HepG2 (cell line): ENCODE data around the gene SYMPK. TPM values are rescaled to one million over a fixed set of nuclear protein-coding genes. Genes with fewer than 3 reads are reported as not detected.

Source experiments
- ATAC-seq: fragments of 200-7000 bp; cut with Tn5 transposase; 3 replicates; pipeline ENCODE4 v1.9.1; 2020; ENCODE audit warnings: mild to moderate bottlenecking, moderate library complexity
- BruUV-seq: library from RNA; stranded (reverse); fragments of 400-500 nt; replicated peaks from 2 replicates; lab custom pipeline; 2021; lab: Mats Ljungman, UMichigan
- CTCF ChIA-PET: fragments of 300-600 bp; formaldehyde crosslinking; extraction: SDS; loops from one replicate; lab custom pipeline; 2021; ENCODE audit warnings: low total read pairs, inconsistent platforms, low intra/inter-chr PET ratio; lab: Yijun Ruan, JAX
- POLR2A ChIA-PET: fragments of 350-600 bp; sonication (Branson Sonifier 250); formaldehyde crosslinking; loops from one replicate; lab custom pipeline; 2020; ENCODE audit warnings: antibody characterized with exemption, inconsistent platforms; lab: Yijun Ruan, JAX
- DNase-seq: peaks from one replicate; pipeline ENCODE4 v3.0.0-alpha.2; 2015; ENCODE audit warnings: low spot score
- FAIRE-seq: peaks from 3 replicates; lab custom pipeline; 2011; peaks lifted over from hg19 to GRCh38; lab: Jason Lieb, UNC
- H2AFZ ChIP-seq: one replicate; pipeline ENCODE4 v1.6.1; 2011; ENCODE audit warnings: low read length, inconsistent platforms
- H3K27ac ChIP-seq: fragments of 300-600 bp; 3 replicates; pipeline ENCODE4 v1.8.0; 2011; ENCODE audit warnings: mixed run types, mild to moderate bottlenecking, mixed read lengths, low read length, inconsistent platforms; ENCODE audit not compliant: insufficient read depth; ENCODE audit errors: extremely low read length
- H3K27me3 ChIP-seq, 2 experiments: fragments of 200-600 bp in 1 of 2; 2 replicates in 1 of 2; 3 replicates in 1 of 2; pipeline versions ENCODE4 v1.6.0 to v1.8.0; 2011; ENCODE audit warnings: low read length in 2 of 2, mild to moderate bottlenecking in 2 of 2, moderate library complexity in 2 of 2, inconsistent platforms in 1 of 2; ENCODE audit not compliant: insufficient read depth in 2 of 2, control insufficient read depth in 1 of 2
- H3K36me3 ChIP-seq, 2 experiments: fragments of 200-600 bp in 1 of 2; replicated peaks in 1 of 2; 2 replicates in 1 of 2; 3 replicates in 1 of 2; pipeline versions ENCODE4 v1.5.1 to v1.8.0; 2011; ENCODE audit warnings: low read length in 2 of 2, inconsistent platforms in 1 of 2; ENCODE audit not compliant: insufficient read depth in 2 of 2, control insufficient read depth in 1 of 2
- H3K4me1 ChIP-seq: 2 replicates; pipeline ENCODE4 v1.5.1; 2012; ENCODE audit warnings: low read length, inconsistent platforms; ENCODE audit not compliant: insufficient read depth
- H3K4me2 ChIP-seq: 2 replicates; pipeline ENCODE4 v1.6.0; 2011; ENCODE audit warnings: low read depth, low read length, inconsistent platforms
- H3K4me3 ChIP-seq, 3 experiments: fragments of 200-600 bp in 1 of 3; sonication (generic), shearing (Covaris generic) in 1 of 3; replicated peaks in 1 of 3; 2 replicates each; pipeline ENCODE4 v1.5.1; 2011 to 2016; ENCODE audit warnings: low read length in 3 of 3, inconsistent platforms in 2 of 3, low read depth in 2 of 3, mild to moderate bottlenecking in 2 of 3, control low read depth in 1 of 3, mixed read lengths in 1 of 3; ENCODE audit not compliant: insufficient read depth in 1 of 3
- H3K79me2 ChIP-seq: one replicate; pipeline ENCODE4 v1.6.1; 2011; ENCODE audit warnings: low read length, inconsistent platforms; ENCODE audit not compliant: insufficient read depth
- H3K9ac ChIP-seq: 2 replicates; pipeline ENCODE4 v1.6.0; 2011; ENCODE audit warnings: mild to moderate bottlenecking, low read depth, low read length, inconsistent platforms; ENCODE audit not compliant: insufficient read depth
- H3K9me3 ChIP-seq: 2 replicates; pipeline ENCODE4 v1.5.1; 2012; ENCODE audit warnings: mild to moderate bottlenecking, low read length
- H4K20me1 ChIP-seq: 2 replicates; pipeline ENCODE4 v1.6.0; 2011; ENCODE audit warnings: inconsistent platforms, mild to moderate bottlenecking, low read length, moderate library complexity; ENCODE audit not compliant: insufficient read depth
- AGO1 ChIP-seq: fragments of 200-400 bp; formaldehyde crosslinking; IDR thresholded peaks from 2 replicates; pipeline ENCODE4 v1.6.1; 2017; ENCODE audit warnings: mild to moderate bottlenecking, low read depth, low read length, moderate library complexity; ENCODE audit not compliant: poor library complexity, severe bottlenecking
- CAMTA2 ChIP-seq: sonication (generic); formaldehyde crosslinking; IDR thresholded peaks from 2 replicates; pipeline ENCODE4 v1.4.0; 2020; ENCODE audit warnings: mild to moderate bottlenecking, missing genetic modification reagents, borderline replicate concordance
- CHD4 ChIP-seq: fragments of 200-600 bp; sonication (generic); IDR thresholded peaks from 2 replicates; pipeline ENCODE4 v1.7.0; 2017; ENCODE audit warnings: mild to moderate bottlenecking, low read length, borderline replicate concordance
- E2F5 ChIP-seq: sonication (generic); formaldehyde crosslinking; conservative IDR thresholded peaks from 2 replicates; pipeline ENCODE4 v1.4.0; 2020; ENCODE audit warnings: missing genetic modification reagents
- HMG20B ChIP-seq: conservative IDR thresholded peaks from 2 replicates; pipeline ENCODE4 v1.6.1; 2016; ENCODE audit warnings: missing genetic modification reagents, missing compliant biosample characterization
- HOXD1 ChIP-seq: sonication (generic); formaldehyde crosslinking; IDR thresholded peaks from 2 replicates; pipeline ENCODE4 v1.5.0; 2020; ENCODE audit warnings: missing genetic modification reagents
- MAFF ChIP-seq: IDR thresholded peaks from 2 replicates; pipeline ENCODE4 v1.6.1; 2011; ENCODE audit warnings: low read depth, low read length, improper control_type of control experiment
- NCOA1 ChIP-seq: sonication (generic); formaldehyde crosslinking; IDR thresholded peaks from 2 replicates; pipeline ENCODE4 v1.9.0; 2021; ENCODE audit warnings: missing genetic modification reagents
- NFKBIZ ChIP-seq: IDR thresholded peaks from 2 replicates; pipeline ENCODE4 v1.6.1; 2018; ENCODE audit warnings: missing genetic modification reagents, missing compliant biosample characterization
- PATZ1 ChIP-seq: sonication (generic); formaldehyde crosslinking; IDR thresholded peaks from 2 replicates; pipeline ENCODE4 v1.4.0; 2020; ENCODE audit warnings: missing genetic modification reagents
- SNAPC5 ChIP-seq: sonication (generic); formaldehyde crosslinking; IDR thresholded peaks from 2 replicates; pipeline ENCODE4 v1.8.1; 2023; ENCODE audit warnings: mild to moderate bottlenecking, missing genetic modification reagents, borderline replicate concordance
- SP1 ChIP-seq, 2 experiments: fragments of 450-650 bp in 1 of 2; sonication (generic) in 1 of 2; formaldehyde crosslinking in 1 of 2; IDR thresholded peaks; 2 replicates each; pipeline versions ENCODE4 v1.4.0 to v1.6.1; 2016 to 2020; ENCODE audit warnings: missing genetic modification reagents in 1 of 2
- YEATS2 ChIP-seq: sonication (generic); formaldehyde crosslinking; IDR thresholded peaks from 2 replicates; pipeline ENCODE4 v1.4.0; 2020; ENCODE audit warnings: missing genetic modification reagents, borderline replicate concordance
- ZNF17 ChIP-seq: sonication (generic); formaldehyde crosslinking; IDR thresholded peaks from 2 replicates; pipeline ENCODE4 v1.5.0; 2020; ENCODE audit warnings: mild to moderate bottlenecking, missing genetic modification reagents
- ZNF512B ChIP-seq: sonication (generic); formaldehyde crosslinking; IDR thresholded peaks from 2 replicates; pipeline ENCODE4 v1.5.1; 2020; ENCODE audit warnings: missing genetic modification reagents, mild to moderate bottlenecking, borderline replicate concordance
- ZUFSP ChIP-seq: sonication (generic); formaldehyde crosslinking; IDR thresholded peaks from 2 replicates; pipeline ENCODE4 v1.9.0; 2021; ENCODE audit warnings: missing genetic modification reagents, mild to moderate bottlenecking, borderline replicate concordance
- WGBS: methylation state at CpG from one replicate; pipeline ENCODE4 v1.1.6; 2017; ENCODE audit warnings: low lambda C conversion rate; 5-methylcytosine and 5-hydroxymethylcytosine counted together
- in situ Hi-C: cut with HindIII; loops from 2 replicates; pipeline ENCODE4 v1.10.0; 2017; ENCODE audit warnings: low pct_unique_long_range_greater_than_20kb; ENCODE audit not compliant: extremely low pct_ligation_motif_present
- intact Hi-C: fragments of 100-400 bp; cut with micrococcal nuclease; formaldehyde crosslinking; loops from one replicate; pipeline ENCODE4 v1.10.0; 2022; ENCODE audit not compliant: unreplicated experiment
- polyA plus RNA-seq, 8 experiments: library from polyadenylated mRNA; depleted of rRNA in 3 of 8; stranded (reverse) in 7 of 8; unstranded in 1 of 8; fragments of >200 nt; fragmentation: Illumina TruSeq in 4 of 8; extraction: Trizol in 4 of 8; gene quantifications; 2 replicates each; pipeline versions ENCODE4 v1.2.1 to v1.2.3, GENCODE V29; 2011 to 2016; ENCODE audit warnings: low read depth in 4 of 8, missing spikeins in 1 of 8, mixed read lengths in 1 of 8; ENCODE audit not compliant: insufficient read depth in 1 of 8
- total RNA-seq, 5 experiments: library from RNA; depleted of rRNA; stranded (reverse); fragments of >200 nt; fragmentation: Illumina TruSeq; extraction: Trizol; gene quantifications; 2 replicates each; pipeline ENCODE4 v1.2.3, GENCODE V29; 2016; ENCODE audit warnings: low read depth in 1 of 5

SYMPK gene
- total and polyA plus RNA-seq, 2 of the 13 experiments (the other 11 are each of a cell fraction or from before 2014, with no cell fraction given), result 21.9 to 55.7 TPM

DNA sequence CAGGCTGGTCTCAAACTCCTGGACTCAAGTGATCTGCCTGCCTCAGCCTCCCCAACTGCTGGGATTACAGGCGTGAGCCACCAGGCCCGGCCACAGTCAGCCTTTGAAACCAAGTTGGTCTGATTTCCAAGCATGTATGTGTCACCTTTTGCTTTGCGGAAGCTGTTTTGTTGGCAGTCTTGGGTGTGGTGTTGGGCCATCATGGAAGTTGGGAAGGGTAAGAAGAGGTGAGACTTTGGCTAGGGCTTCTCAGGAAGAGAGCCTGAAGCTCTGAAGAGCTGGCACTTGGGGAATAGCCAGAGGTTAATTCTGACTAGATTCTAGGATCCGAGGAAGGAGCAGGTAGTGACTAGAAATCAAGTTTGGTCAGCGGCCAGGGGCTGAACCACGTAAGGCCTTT is 50.6 kb downstream of the SYMPK start (continued):
- TF ChIP-seq E2F5 (CRISPR knock-in tag) (no peak), CHD4 (no peak), ZUFSP (CRISPR knock-in tag) (no peak), SNAPC5 (no peak), NCOA1 (no peak)

DNA sequence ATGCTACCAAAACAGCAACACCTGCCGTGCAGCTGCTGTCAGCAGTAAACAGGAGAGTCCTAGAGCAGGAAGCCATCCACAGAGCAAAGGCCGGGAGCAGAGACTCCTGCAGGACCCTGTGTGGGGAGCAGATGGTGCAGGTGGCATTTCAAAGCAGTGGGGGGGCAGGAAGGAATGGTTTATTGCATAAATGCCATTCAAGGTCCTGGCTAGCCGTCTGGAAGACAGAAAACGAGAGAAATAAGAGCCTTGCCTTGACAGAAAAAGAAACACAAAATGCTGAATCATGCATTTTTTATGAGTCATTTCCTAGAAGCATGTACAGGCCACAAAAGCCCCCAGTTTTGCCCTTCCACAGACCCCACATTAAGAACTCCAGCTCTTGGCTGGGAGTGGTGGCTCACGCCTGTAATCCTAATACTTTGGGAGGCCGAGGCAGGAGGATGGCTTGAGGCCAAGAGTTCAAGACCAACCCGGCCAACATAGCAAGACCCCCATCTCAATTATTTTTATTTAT is 53.2 kb downstream of the SYMPK start:
- intact Hi-C loops (no loop called here), in situ Hi-C loops (loop anchor here (10.0 kb wide), 1 partner anchor 205 kb away; no protein-coding TSS in a partner anchor)
- ATAC-seq, result peak; percentile 34; the same call in 1 of the 3 replicates
- no peak for DNase-seq
- 33% methylated on average over 7 of the region's 7 CpGs for WGBS
- ChIA-PET CTCF (no interaction called here), POLR2A (no interaction called here)
- Histone ChIP-seq H3K27me3 (peaks cover 0 to 4% of the 10 kb centered on the region in 2 experiments; a peak in 2 of 5 replicates), H3K4me2 (peak overlapping the region; percentile 47), H3K4me1 (peaks cover 8% of the 10 kb centered on the region), H3K27ac (no peak overlapping the region), H3K9ac (no peak overlapping the region), H3K79me2 (no peaks in the 10 kb centered on the region), H4K20me1 (no peaks in the 10 kb centered on the region), H2AFZ (no peak overlapping the region), H3K9me3 (no peaks in the 10 kb centered on the region), H3K4me3 (no peak overlapping the region), H3K36me3 (peaks cover 0 to under 1% of the 10 kb centered on the region in 2 experiments; a peak in 1 of 5 replicates)
- BruUV-seq, result no TSS peak
- FAIRE-seq, result no peak
- TF ChIP-seq SP1 (IDR thresholded peaks at IDR 0.05) (no peak), SP1 (CRISPR knock-in tag; IDR thresholded peaks at IDR 0.05) (no peak), ZNF512B (CRISPR knock-in tag) (no peak), HMG20B (CRISPR knock-in tag) (no peak), HOXD1 (no peak), AGO1 (no peak), MAFF (peak; percentile 97), CAMTA2 (CRISPR knock-in tag) (no peak), ZNF17 (no peak), PATZ1 (no peak), NFKBIZ (CRISPR knock-in tag) (no peak), YEATS2 (no peak)
